Hepatocyte (in vitro differentiated cells): ENCODE results near the gene AOAH. TPM values are rescaled to one million over a fixed set of nuclear protein-coding genes. Genes with fewer than 3 reads are reported as not detected.

Source experiments
- DNase-seq: peaks from one replicate; pipeline ENCODE4 v3.0.0-alpha.2; 2016; ENCODE audit warnings: low spot score
- H2AFZ ChIP-seq: fragments of 200-600 bp; sonication (generic); 2 replicates; pipeline ENCODE4 v1.6.0; 2016; ENCODE audit warnings: antibody characterized with exemption, mild to moderate bottlenecking
- H3K27ac ChIP-seq: fragments of 200-600 bp; sonication (generic); 2 replicates; pipeline ENCODE4 v1.5.1; 2016; ENCODE audit warnings: mild to moderate bottlenecking
- H3K27me3 ChIP-seq: fragments of 200-600 bp; sonication (generic); 2 replicates; pipeline ENCODE4 v1.6.1; 2016
- H3K36me3 ChIP-seq: fragments of 200-600 bp; sonication (generic); replicated peaks from 2 replicates; pipeline ENCODE4 v1.5.1; 2016; ENCODE audit warnings: low read depth; ENCODE audit not compliant: insufficient read depth
- H3K4me1 ChIP-seq: fragments of 200-600 bp; sonication (generic); 2 replicates; pipeline ENCODE4 v1.5.1; 2016; ENCODE audit warnings: mild to moderate bottlenecking, moderate library complexity; ENCODE audit not compliant: insufficient read depth
- H3K4me2 ChIP-seq: fragments of 200-600 bp; sonication (generic); 2 replicates; pipeline ENCODE4 v1.6.0; 2016
- H3K4me3 ChIP-seq: fragments of 200-600 bp; sonication (generic); 2 replicates; pipeline ENCODE4 v1.5.1; 2016; ENCODE audit warnings: mild to moderate bottlenecking
- H3K79me2 ChIP-seq: fragments of 200-600 bp; sonication (generic); 2 replicates; pipeline ENCODE4 v1.6.0; 2017; ENCODE audit warnings: mild to moderate bottlenecking
- H3K9me2 ChIP-seq: fragments of 200-600 bp; sonication (generic); replicated peaks from 2 replicates; pipeline ENCODE4 v1.6.0; 2017; ENCODE audit warnings: mild to moderate bottlenecking; ENCODE audit not compliant: insufficient read depth
- H3K9me3 ChIP-seq: fragments of 200-600 bp; sonication (generic); 2 replicates; pipeline ENCODE4 v1.5.1; 2016; ENCODE audit warnings: low read depth, mild to moderate bottlenecking
- H4K20me1 ChIP-seq: fragments of 200-600 bp; sonication (generic); 2 replicates; pipeline ENCODE4 v1.6.0; 2016; ENCODE audit warnings: mild to moderate bottlenecking; ENCODE audit not compliant: insufficient read depth, poor library complexity, severe bottlenecking
- EZH2 ChIP-seq: fragments of 200-600 bp; sonication (generic); IDR thresholded peaks from 2 replicates; pipeline ENCODE4 v1.6.1; 2016; ENCODE audit warnings: antibody characterized with exemption, mild to moderate bottlenecking, borderline replicate concordance
- EZH2phosphoT487 ChIP-seq: fragments of 200-600 bp; sonication (generic); IDR thresholded peaks from one replicate; pipeline ENCODE4 v1.6.1; 2018; ENCODE audit warnings: antibody characterized with exemption, mild to moderate bottlenecking, low read depth, moderate library complexity; ENCODE audit not compliant: unreplicated experiment, severe bottlenecking
- WGBS: methylation state at CpG from one replicate; pipeline ENCODE4 v1.1.6; 2016; ENCODE audit warnings: low lambda C conversion rate; ENCODE audit errors: missing lambda C conversion rate; 5-methylcytosine and 5-hydroxymethylcytosine counted together
- polyA plus RNA-seq: library from polyadenylated mRNA; unstranded; fragments of >200 nt; fragmentation: Nextera tagmentation; extraction: Ambion mirVana; gene quantifications from 2 replicates; pipeline ENCODE4 v1.2.1, GENCODE V29; 2016
- total RNA-seq: library from RNA; depleted of rRNA; stranded (reverse); fragments of >200 nt; gene quantifications from 2 replicates; pipeline ENCODE4 v1.2.3, GENCODE V29; 2014
- TF ChIP-seq, protein P1 (sequence below): fragments of 200-600 bp; sonication (generic); IDR thresholded peaks from 2 replicates; pipeline ENCODE4 v1.5.1; 2016; ENCODE audit warnings: antibody characterized with exemption, mild to moderate bottlenecking; ENCODE audit not compliant: poor library complexity

Gene AOAH
- total and polyA plus RNA-seq, 2 experiments from 2014 or later: 2.4 to 3.9 TPM

DNA sequence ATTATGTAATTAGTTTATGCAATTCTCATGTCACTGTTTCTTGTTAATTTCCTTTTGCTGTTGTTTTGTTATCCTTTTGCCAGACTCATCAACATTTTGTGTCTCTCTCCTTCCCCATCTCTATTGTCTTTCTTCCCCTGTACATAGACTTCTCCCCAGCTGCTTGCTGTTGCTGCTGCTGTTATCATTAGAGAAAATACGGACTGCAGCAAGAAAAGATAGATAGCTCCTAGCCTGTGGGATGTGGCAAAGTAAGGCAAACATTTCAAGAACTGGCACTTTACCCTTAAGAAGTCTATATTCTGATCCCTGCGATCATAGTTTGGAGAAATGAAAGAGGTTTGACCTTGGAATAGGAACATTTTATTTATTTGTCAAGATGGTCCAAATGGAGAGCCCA lies 162.2 kb downstream of the AOAH start:
- TF ChIP-seq EZH2 (no peak), EZH2phosphoT487 (no peak)
- TF ChIP-seq, protein P1, sequence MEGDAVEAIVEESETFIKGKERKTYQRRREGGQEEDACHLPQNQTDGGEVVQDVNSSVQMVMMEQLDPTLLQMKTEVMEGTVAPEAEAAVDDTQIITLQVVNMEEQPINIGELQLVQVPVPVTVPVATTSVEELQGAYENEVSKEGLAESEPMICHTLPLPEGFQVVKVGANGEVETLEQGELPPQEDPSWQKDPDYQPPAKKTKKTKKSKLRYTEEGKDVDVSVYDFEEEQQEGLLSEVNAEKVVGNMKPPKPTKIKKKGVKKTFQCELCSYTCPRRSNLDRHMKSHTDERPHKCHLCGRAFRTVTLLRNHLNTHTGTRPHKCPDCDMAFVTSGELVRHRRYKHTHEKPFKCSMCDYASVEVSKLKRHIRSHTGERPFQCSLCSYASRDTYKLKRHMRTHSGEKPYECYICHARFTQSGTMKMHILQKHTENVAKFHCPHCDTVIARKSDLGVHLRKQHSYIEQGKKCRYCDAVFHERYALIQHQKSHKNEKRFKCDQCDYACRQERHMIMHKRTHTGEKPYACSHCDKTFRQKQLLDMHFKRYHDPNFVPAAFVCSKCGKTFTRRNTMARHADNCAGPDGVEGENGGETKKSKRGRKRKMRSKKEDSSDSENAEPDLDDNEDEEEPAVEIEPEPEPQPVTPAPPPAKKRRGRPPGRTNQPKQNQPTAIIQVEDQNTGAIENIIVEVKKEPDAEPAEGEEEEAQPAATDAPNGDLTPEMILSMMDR: no peak
- no peaks in the 10 kb centered on the region for H3K4me1 ChIP-seq
- H3K36me3 ChIP-seq: no peaks in the 10 kb centered on the region
- no peak overlapping the region for H3K27ac ChIP-seq
- H3K27me3 ChIP-seq: no peaks in the 10 kb centered on the region
- DNase-seq: no peak
- 79% methylated on average over 2 of the region's 2 CpGs for WGBS
- no peaks in the 10 kb centered on the region for H4K20me1 ChIP-seq
- no peak overlapping the region for H3K4me2 ChIP-seq
- no peaks in the 10 kb centered on the region for H3K79me2 ChIP-seq
- H3K9me3 ChIP-seq: peaks cover 3% of the 10 kb centered on the region
- no peak overlapping the region for H3K4me3 ChIP-seq
- no peaks in the 10 kb centered on the region for H3K9me2 ChIP-seq
- H2AFZ ChIP-seq: no peak overlapping the region

DNA sequence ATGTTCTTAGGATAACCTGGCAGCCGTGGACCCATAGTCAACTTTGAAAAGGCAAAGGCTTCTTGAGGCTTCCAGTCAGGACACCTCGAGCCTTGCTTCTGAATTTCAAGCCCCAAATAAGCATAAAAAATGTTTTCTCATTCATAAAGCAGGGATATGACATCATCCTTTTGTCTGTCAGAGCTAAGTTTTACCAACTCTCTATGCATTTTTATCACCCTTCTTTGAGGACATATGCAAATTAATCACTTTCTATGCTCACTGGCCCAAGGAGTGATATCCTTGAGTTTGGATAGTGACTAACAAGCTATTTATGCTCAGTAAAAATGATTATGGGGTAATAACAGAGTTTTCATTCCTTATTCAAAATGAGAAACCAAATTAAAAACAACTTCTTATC lies 175.3 kb downstream of the AOAH start:
- no peaks in the 10 kb centered on the region for H3K79me2 ChIP-seq
- H3K4me1 ChIP-seq: no peaks in the 10 kb centered on the region
- H3K36me3 ChIP-seq: no peaks in the 10 kb centered on the region
- no peak overlapping the region for H3K4me2 ChIP-seq
- 89% methylated on average over 2 of the region's 2 CpGs for WGBS
- H3K4me3 ChIP-seq: no peak overlapping the region
- H4K20me1 ChIP-seq: no peaks in the 10 kb centered on the region
- no peak overlapping the region for H2AFZ ChIP-seq
- H3K9me2 ChIP-seq: no peaks in the 10 kb centered on the region
- TF ChIP-seq, protein P1: no peak
- TF ChIP-seq EZH2phosphoT487: no peak
- TF ChIP-seq EZH2: no peak
- H3K27ac ChIP-seq: no peak overlapping the region
- no peaks in the 10 kb centered on the region for H3K9me3 ChIP-seq
- no peaks in the 10 kb centered on the region for H3K27me3 ChIP-seq
- no peak for DNase-seq

DNA sequence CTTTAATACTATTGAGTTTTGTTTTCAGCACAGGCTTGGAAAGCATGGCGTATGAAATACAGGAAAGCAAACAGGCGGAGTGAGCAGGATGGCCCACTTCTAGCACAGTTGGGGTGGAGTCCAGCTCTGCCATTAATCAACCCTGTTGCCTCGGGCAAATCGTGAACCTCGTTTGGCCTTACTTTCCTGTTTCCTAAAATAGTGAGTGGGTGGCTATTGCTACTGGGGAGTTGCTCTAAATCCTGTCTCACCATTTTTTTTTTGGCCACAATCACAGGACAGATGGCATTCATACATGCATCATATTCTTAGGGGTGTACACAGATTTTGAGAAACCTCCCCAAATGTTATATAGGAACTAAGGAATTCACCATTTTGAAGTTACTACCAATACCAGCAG lies 176.9 kb downstream of the AOAH start:
- WGBS: 76% methylated on average over 5 of the region's 5 CpGs
- Histone ChIP-seq H3K9me2 (no peaks in the 10 kb centered on the region), H3K27me3 (no peaks in the 10 kb centered on the region), H3K4me2 (no peak overlapping the region), H4K20me1 (no peaks in the 10 kb centered on the region), H3K27ac (no peak overlapping the region), H3K36me3 (no peaks in the 10 kb centered on the region), H3K9me3 (no peaks in the 10 kb centered on the region), H2AFZ (no peak overlapping the region), H3K4me3 (no peak overlapping the region), H3K79me2 (no peaks in the 10 kb centered on the region), H3K4me1 (no peaks in the 10 kb centered on the region)
- DNase-seq: no peak
- TF ChIP-seq EZH2phosphoT487: no peak

DNA sequence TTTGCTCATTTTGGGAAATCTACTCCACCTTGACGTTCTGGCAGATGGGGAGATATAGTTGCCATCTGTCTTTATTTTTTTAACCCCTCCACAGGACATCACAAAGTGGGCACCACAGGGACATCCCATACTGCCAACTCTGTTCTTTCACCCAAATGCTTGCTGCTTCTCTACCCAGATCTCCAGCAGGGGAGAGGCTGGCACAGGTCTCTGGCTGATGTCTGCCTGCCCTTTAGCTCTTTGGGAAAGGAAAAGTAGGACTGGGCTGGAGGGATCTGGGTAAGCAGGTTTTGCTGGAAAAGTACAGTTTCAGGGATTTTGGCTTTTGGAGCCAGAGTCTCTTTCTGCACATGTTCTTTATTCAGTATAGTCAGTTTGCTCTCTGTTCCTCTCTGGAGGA lies 178.0 kb downstream of the AOAH start:
- Histone ChIP-seq H3K9me3 (no peaks in the 10 kb centered on the region), H3K4me3 (no peak overlapping the region), H3K79me2 (no peaks in the 10 kb centered on the region), H3K4me1 (no peaks in the 10 kb centered on the region), H3K27ac (no peak overlapping the region), H4K20me1 (no peaks in the 10 kb centered on the region), H2AFZ (no peak overlapping the region), H3K9me2 (no peaks in the 10 kb centered on the region), H3K4me2 (no peak overlapping the region), H3K27me3 (no peaks in the 10 kb centered on the region), H3K36me3 (no peaks in the 10 kb centered on the region)
- DNase-seq: no peak
- WGBS: 63% methylated on average over 1 of the region's 1 CpG
- TF ChIP-seq EZH2phosphoT487: no peak
- no peak for TF ChIP-seq EZH2
- TF ChIP-seq, protein P1: no peak
